ENCODE measurements around the gene NEK1. TPM values are rescaled to one million over a fixed set of nuclear protein-coding genes. Genes with fewer than 3 reads are reported as not detected.
A peak's percentile ranks its signal among the peaks of the same experiment; 100 is the strongest.

Gene NEK1
- total RNA-seq, 1 donor from 2014 or later = 14.7 TPM

DNA sequence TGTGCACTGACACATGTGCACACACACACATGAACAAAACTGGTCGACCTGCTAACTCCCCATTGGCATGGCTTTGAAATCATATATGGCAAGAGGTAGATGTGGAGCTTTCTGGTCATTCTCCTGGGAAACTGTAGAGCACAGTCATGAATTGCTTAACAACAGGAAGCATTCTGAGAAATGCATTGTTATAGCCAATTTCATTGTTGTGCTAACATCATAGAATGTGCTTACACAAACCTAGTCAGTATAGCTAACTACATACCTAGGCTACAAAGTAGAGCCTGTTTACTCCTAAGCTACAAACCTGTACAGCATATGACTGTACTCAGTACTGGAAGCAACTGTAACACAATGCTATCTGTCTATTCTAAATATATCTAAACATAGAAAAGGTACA lies 207.4 kb downstream of the NEK1 start:
- Histone ChIP-seq H3K36me3 (no peaks in the 10 kb centered on the region), H3K9me3 (no peaks in the 10 kb centered on the region), H3K4me1 (no peaks in the 10 kb centered on the region), H3K27ac (no peak overlapping the region), H3K4me3 (no peak overlapping the region), H3K27me3 (no peaks in the 10 kb centered on the region)
- no peak for DNase-seq (ENCODE audit: extremely low spot score in 2 of 2)
- intact Hi-C loops (cut with DNase I) = no loop called here
- TF ChIP-seq POLR2AphosphoS5 (IDR thresholded peaks at IDR 0.05; ENCODE audit: insufficient read depth in 1 of 2, low read depth in 1 of 2) (no peak), POLR2A (IDR thresholded peaks at IDR 0.05) (no peak)
- TF ChIP-seq, protein P1, sequence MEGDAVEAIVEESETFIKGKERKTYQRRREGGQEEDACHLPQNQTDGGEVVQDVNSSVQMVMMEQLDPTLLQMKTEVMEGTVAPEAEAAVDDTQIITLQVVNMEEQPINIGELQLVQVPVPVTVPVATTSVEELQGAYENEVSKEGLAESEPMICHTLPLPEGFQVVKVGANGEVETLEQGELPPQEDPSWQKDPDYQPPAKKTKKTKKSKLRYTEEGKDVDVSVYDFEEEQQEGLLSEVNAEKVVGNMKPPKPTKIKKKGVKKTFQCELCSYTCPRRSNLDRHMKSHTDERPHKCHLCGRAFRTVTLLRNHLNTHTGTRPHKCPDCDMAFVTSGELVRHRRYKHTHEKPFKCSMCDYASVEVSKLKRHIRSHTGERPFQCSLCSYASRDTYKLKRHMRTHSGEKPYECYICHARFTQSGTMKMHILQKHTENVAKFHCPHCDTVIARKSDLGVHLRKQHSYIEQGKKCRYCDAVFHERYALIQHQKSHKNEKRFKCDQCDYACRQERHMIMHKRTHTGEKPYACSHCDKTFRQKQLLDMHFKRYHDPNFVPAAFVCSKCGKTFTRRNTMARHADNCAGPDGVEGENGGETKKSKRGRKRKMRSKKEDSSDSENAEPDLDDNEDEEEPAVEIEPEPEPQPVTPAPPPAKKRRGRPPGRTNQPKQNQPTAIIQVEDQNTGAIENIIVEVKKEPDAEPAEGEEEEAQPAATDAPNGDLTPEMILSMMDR (IDR thresholded peaks at IDR 0.05) = no peak

DNA sequence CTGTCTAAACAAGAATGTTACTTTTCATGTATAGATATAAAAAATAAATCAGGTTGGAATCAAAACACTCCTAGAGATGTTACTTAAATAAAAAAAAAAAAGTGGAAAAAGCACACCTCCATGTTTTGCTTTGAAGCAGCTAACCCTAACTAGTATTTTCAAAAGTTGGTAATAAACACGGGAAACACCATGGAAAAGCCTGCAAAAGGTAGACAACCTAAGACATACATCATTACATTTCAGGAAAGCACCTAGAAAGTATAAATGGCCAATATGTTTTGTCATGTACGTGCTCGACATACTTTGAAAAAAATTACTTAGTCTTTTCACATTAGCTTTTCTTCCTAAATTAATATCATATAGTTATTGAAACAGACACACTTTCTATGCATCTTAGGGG lies 211.6 kb downstream of the NEK1 start:
- Histone ChIP-seq H3K27me3 (no peaks in the 10 kb centered on the region), H3K27ac (no peak overlapping the region), H3K36me3 (no peaks in the 10 kb centered on the region), H3K4me1 (no peaks in the 10 kb centered on the region), H3K9me3 (no peaks in the 10 kb centered on the region), H3K4me3 (no peak overlapping the region)
- no peak for DNase-seq (ENCODE audit: extremely low spot score in 2 of 2)
- TF ChIP-seq POLR2A (IDR thresholded peaks at IDR 0.05) (no peak), POLR2AphosphoS5 (IDR thresholded peaks at IDR 0.05; ENCODE audit: insufficient read depth in 1 of 2, low read depth in 1 of 2) (no peak)
- TF ChIP-seq, protein P1 (IDR thresholded peaks at IDR 0.05) = no peak
- intact Hi-C loops (cut with DNase I) = no loop called here

DNA sequence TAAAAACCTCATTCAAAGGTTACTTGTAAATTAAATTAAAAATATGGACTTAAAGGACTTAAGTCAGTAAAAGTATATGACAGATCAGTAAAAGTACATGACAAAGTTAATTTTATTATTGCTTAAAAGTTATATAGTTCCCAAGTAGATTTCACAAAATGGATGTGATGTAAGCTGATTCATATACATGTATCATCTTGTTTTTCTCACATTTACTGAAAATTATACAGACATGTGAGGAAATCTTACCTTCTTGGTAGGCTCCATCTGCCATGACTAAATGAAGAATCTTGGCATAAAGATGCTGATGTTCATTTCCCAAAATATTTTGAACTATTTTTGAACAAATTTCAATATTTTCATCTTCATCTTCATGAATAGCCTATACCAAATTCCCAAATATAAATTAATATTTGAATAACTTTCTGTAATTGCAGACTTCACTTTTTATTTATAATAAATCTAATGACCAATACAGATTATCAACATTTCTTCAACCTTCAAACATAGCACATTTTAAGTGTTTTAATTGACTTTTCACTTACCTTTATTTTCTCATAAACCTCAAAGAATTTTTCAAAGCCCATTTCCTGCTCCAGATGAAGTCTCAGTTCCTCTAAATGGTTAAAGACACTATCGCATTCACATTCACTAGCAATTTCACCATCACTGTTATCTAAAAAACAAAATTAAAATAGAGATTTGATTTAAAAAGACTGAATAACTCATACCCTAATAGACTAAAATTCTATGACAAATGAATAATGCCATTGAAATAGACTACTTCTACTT lies 212.2 kb downstream of the NEK1 start:
- Histone ChIP-seq H3K36me3 (no peaks in the 10 kb centered on the region), H3K9me3 (no peaks in the 10 kb centered on the region), H3K27ac (no peak overlapping the region), H3K4me3 (no peak overlapping the region), H3K4me1 (no peaks in the 10 kb centered on the region), H3K27me3 (no peaks in the 10 kb centered on the region)
- intact Hi-C loops (cut with DNase I) = no loop called here
- TF ChIP-seq, protein P1 (IDR thresholded peaks at IDR 0.05) = no peak
- no peak for TF ChIP-seq POLR2AphosphoS5 (IDR thresholded peaks at IDR 0.05; ENCODE audit: insufficient read depth in 1 of 2, low read depth in 1 of 2)
- no peak for TF ChIP-seq POLR2A (IDR thresholded peaks at IDR 0.05)
- no peak for DNase-seq (ENCODE audit: extremely low spot score in 2 of 2)

DNA sequence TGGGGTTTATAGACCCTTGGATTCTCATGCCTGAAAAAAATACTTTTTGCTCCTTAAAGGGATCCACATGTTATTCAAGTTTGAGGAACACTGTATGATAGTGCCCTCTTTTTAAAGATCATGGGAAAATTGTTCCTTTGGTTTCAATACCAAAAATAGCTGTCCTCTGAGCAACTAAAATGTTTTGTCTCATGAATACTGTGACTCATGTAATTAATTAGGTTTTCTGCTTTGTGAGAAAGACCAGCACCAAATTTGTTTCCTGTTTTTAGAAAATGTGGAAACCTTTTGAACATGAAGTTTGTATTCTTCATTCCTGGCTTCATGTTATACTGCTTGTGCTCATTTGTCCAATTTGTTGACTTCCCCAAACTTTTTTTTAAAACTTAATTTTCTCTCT lies 214.1 kb downstream of the NEK1 start:
- DNase-seq (ENCODE audit: extremely low spot score in 2 of 2) = no peak
- TF ChIP-seq POLR2AphosphoS5 (IDR thresholded peaks at IDR 0.05; ENCODE audit: insufficient read depth in 1 of 2, low read depth in 1 of 2) (no peak), POLR2A (IDR thresholded peaks at IDR 0.05) (no peak)
- TF ChIP-seq, protein P1 (IDR thresholded peaks at IDR 0.05) = no peak
- Histone ChIP-seq H3K4me1 (no peaks in the 10 kb centered on the region), H3K9me3 (no peaks in the 10 kb centered on the region), H3K27ac (no peak overlapping the region), H3K27me3 (no peaks in the 10 kb centered on the region), H3K4me3 (no peak overlapping the region), H3K36me3 (no peaks in the 10 kb centered on the region)
- intact Hi-C loops (cut with DNase I) = no loop called here

DNA sequence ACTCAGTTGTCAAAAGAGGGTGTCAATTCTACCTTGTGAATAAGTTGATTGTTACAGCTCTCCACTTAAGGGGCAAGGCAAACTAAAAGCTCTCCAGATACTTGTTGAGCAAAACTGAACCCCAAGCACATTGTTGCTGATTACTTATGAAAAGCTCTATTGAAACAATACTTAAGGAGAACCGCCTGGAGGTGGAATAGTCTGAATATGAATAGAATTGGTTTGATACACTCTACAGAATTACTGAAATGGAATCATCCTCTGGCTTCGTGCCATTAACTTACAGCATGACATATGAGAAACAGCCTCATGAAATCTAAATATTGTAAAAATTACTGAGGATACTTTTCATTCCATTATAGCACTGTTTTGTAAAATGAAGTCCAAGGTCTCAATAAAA lies 214.6 kb downstream of the NEK1 start:
- DNase-seq (ENCODE audit: extremely low spot score in 2 of 2) = no peak
- no peaks in the 10 kb centered on the region for H3K9me3 ChIP-seq
- TF ChIP-seq POLR2A (IDR thresholded peaks at IDR 0.05) (no peak), POLR2AphosphoS5 (IDR thresholded peaks at IDR 0.05; ENCODE audit: insufficient read depth in 1 of 2, low read depth in 1 of 2) (no peak)
- TF ChIP-seq, protein P1 (IDR thresholded peaks at IDR 0.05) = no peak
- no peaks in the 10 kb centered on the region for H3K4me1 ChIP-seq
- H3K27ac ChIP-seq = peak overlapping the region; percentile 8
- H3K4me3 ChIP-seq = no peak overlapping the region
- H3K27me3 ChIP-seq = no peaks in the 10 kb centered on the region
- intact Hi-C loops (cut with DNase I) = no loop called here
- no peaks in the 10 kb centered on the region for H3K36me3 ChIP-seq
